ENCODE data around the gene PRRG4.
"Not testable (repeated sequence)": the region's sequence is repeated elsewhere in the genome, so short reads cannot be mapped to it uniquely, and the experiment has no call there.

Gene PRRG4

DNA sequence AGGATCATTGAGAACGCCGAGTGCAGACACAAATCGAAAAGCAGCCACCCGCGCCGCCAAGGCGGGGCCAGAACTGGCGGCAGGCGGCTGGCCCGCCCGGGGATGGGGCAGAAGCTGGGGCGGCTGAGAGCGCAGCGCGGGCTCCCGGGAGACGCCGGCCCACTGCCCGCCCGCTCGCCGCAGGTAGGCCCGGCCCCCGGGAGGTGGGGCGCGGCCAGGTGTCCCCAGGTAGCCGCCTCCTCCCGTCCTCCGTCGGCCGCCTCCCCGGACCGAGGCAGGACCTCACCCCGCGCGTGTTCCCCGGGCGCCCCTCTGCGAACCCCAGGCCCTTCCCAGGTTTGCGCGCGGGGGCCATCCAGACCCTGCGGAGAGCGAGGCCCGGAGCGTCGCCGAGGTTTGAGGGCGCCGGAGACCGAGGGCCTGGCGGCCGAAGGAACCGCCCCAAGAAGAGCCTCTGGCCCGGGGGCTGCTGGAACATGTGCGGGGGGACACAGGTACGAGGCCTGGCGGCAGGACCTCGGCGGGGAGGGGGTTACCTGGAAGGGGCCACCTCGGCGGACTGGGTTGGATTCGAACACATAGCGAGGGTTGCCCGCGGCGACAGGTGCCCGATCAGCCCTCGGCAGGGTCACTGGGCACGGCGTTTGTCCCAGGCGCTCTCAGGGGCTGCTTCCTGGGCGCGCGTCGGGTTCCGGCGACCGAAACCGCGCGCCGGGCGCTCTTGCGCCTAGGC lies at the start of gene PRRG4:
Gene PRRG4 (plus strand): TSS at position 248 of the 733 bp plus-strand sequence. CDS start 603 bp downstream, outside the sequence.
- DNase-seq: peak; percentile 57 to 62

DNA sequence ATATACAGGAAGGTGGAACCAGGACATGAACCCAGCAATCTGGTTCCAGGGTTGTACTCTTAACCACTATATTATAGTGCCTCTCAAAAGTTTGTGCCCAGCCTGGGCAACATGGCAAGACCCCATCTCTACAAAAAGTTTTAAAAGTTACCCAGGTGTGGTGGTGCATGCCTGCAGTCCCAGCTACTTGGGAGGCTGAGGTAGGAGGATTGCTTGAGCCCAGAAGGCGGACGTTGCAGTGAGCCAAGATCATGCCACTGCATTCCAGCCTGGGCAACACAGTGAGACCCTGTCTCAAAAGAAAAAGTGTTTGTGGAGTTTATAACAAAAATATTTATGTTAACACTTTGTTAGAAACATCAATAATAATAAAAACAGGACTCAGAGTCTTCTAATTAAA lies 48.9 kb upstream of the PRRG4 start:
- not testable (repeated sequence) for DNase-seq

DNA sequence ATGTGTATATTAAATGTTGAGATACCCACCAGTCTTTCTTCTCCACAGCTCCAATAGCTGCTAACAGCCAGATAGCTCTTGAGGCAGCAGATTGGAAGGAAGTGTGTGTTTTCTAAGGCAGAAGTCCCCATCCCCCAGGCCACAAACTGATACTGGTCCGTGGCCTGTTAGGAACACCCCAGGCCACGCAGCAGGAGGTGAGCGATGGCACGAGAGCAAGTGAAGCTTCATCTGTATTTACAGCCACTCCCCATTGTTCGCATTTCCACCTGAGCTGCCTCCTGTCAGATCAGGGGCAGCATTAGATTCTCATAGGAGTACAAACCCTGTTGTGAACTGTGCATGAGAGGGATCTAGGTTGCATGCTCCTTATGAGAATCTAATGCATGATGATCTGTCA lies 48.0 kb upstream of the PRRG4 start:
- DNase-seq: no peak

DNA sequence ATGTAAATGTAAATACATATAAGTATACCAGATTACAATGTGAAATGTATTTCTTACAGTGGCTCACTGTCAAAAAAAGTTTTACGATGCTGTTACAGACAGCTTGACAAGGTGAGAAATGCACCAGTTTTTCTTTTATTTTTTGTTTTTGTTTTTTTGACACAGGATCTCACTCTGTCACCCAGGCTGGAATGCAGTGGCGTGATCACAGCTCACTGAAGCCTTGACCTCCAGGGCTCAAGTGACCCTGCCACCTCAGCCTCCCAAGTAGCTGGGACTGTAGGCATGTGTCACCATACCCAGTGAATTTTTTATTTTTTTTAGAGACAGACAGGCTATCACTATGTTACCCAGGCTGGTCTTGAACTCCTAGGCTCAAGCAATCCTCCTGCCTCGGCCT lies 44.5 kb upstream of the PRRG4 start:
- no peak for DNase-seq

DNA sequence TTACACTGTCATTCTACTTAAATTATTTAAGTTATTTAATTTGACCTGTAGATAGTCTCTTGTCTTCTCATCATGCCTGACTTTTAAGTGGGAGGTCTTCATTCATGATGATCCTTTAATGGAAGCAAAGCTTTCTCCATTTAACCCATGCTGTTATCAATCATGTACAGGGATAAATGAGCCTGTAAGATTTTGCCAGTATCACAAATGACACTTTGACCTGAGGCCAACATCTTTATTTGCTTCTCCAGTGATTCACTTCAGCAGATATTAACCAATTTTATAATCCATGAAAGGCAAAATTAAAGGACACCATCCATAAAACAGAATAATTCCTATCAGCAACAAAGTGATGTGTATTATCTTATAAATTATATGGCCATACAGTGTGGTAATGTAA lies 42.9 kb upstream of the PRRG4 start:
- no peak for DNase-seq

GRCh38 chr11:32790916-32791315 lies 38.8 kb upstream of the PRRG4 start:
- no peak for DNase-seq

DNA sequence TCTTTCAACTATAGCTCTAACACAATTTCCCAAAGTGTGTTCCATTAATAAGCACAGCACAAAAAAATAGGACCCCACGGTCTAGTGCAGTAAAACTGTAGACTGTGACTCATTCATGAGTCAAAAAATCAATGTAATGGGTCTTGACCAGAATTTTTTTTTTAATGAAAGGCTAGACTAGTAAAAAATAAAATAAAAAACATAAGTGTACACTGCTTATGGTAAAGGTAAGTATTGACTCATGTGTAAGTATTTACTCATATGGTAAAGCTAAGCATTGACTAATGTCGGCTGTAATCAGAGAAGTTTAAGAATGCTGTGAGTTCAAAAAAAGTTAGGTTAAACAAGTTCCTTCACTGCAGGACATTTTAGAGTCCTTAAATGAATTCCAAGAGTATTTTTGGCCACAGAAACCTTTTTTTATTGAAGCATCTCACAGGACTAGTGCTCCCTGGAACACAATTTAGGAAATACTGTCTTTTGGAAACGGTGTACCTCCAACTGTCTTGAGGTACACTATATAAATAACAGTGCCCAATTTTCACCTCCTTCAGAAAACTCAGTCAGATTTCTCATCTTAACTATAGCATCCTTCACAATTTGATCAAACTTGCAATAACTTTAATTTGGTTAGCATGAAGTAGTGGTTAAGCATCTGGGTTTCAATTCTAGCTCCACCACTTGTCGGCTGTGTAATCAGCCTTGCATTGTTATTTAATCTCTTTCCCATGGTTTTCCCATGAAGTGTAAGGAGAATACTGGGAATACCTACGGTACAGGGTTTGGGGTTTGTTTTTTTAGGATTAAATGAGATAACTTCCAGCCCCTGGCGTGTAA lies 37.4 kb upstream of the PRRG4 start:
- no peak for DNase-seq

GRCh38 chr11:32792948-32793475 lies 36.7 kb upstream of the PRRG4 start:
- DNase-seq: peak; percentile 62 to 74

DNA sequence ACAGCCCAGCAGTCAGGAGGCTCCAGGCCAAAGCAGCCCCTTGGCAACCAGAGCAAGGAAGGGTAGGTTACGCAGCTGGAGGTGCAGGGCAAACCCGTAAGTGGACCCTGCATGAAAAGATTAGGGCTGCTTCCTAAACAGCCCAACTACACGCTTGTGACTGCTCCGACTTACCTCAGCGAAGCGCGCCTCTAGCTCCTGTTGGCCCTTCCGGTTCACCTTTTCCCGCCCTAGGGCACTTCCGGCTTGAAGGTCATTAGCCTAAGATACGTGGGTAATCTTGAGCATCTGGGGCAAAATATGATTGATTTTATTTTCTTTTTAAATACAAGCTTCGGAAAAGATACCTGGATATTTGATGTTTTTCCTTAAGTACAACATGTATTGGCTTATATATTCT lies 35.3 kb upstream of the PRRG4 start, which contains the start of gene CCDC73:
Gene CCDC73 (minus strand): TSS at position 224 of the 400 bp plus-strand sequence. CDS start 34,419 bp downstream, outside the sequence.
- no peak for DNase-seq

DNA sequence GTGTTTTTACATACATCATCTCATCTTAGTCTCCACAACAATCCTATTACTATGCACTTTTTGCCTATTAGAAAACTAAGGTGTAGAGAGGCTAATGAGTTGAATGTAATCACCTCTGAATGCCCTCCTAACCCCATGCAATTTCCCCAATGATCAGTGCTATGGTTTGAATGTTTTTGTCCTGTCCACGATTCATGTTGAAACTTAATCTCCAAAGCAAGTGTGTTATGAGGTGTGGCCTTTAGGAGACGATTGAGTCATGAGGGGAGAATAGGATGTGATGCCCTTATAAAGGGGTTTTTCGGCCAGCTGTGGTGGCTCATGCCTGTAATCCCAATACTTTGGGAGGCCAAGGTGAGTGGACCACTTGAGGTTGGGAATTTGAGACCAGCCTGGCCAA lies 33.3 kb upstream of the PRRG4 start:
- no peak for DNase-seq

DNA sequence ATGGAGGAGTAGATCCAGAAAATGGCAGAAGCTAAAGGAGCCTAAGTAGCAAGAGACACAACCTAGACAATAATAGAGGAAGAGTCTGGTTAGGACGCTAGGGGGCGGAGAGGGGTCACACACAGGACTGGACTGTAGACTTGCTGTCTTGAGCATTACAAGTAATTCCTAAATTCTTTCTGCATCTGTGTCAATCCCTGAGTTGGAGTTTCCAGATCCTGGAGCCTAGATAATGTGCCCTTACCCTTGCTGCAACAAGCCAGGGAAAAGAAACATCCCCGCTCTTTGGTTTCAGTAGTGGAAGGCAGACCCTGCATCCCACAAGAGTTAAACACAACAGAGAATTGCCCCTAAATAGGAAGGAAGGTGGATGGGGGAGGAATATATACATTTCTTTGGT lies 20.4 kb upstream of the PRRG4 start:
- peak; percentile 86 to 95 for DNase-seq

DNA sequence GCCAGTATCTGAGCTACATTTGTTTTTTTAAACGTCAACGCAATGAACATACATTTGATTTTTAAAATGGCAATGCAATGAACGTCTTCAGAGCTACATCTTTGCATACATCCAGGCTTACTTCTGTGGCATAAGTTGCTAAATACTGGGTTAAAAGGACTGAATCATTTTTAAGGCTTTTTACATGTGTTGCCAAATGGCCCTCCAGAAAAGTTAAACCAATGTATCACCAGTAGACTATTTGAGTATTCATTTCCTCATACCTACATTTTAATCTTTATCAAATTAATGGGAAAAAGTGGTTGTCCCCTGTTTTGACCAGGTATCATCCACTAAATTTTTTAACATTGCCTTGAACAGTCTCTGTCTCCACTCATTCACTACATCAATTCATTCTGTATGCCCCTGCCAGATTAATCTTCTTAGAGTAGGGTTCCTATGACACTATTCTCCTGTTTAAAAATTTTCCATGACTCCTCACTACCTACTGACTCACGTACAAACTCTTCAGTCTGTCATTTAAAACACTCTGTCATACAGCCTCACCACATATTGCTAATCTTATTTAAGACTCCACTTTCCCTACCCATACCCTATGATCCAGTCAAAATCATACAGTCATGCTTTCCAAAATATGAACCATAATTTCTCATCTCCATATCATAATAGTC lies 12.4 kb upstream of the PRRG4 start:
- no peak for DNase-seq

DNA sequence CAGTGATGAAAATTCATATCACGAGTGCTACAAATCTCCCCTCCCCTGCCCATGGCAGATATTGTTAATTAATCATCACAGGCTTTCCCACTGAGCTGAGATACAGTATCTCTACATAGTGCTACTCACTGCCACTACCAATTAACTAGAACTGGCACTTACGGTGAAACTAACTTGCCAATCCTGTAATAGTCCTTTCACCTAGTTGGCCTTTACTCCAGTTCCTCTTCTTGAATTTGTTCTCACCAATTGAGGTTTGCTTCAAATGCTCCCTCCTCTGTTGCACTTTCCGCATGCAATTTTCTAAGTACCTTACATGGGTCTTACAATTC lies 11.9 kb upstream of the PRRG4 start:
- DNase-seq: no peak

GRCh38 chr11:32819187-32819586 lies 10.5 kb upstream of the PRRG4 start:
- no peak for DNase-seq

DNA sequence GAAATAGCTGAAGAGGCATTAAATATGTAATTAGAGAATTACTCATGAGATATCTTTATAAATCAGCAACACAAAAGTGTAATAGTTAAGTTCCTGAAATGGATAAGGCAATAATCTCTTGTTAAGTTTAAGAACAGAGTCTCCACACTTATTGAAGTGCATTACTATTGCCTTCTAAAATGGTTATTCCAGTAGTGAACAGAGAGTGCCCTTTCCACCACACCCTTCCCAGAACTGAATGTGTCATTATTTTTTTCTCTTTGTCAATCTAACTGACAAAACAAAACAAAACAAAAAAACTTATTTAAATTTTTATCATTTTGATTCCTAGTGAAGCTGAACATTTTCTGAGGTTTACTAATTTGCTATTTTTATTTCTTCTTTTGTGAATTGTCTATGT lies 9.2 kb upstream of the PRRG4 start:
- no peak for DNase-seq

DNA sequence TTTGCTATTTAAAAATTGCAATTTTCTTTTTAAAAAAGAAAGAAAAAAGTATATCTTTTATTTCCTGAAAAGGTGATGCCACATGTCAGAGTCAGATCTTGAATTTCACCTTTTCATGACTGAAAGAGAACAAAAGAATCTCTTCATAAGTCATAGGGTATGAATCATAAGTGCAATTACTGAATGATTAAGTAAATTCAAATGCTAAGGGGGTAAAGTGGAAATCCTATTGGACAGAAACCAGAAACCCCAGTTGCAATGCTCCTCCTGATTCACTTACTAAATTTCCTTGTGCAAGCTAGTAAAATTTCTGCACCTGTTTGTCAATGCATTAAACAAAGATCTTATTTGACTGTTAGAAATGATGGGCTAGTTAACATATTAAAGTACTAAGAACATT lies 8.2 kb upstream of the PRRG4 start:
- DNase-seq: no peak

DNA sequence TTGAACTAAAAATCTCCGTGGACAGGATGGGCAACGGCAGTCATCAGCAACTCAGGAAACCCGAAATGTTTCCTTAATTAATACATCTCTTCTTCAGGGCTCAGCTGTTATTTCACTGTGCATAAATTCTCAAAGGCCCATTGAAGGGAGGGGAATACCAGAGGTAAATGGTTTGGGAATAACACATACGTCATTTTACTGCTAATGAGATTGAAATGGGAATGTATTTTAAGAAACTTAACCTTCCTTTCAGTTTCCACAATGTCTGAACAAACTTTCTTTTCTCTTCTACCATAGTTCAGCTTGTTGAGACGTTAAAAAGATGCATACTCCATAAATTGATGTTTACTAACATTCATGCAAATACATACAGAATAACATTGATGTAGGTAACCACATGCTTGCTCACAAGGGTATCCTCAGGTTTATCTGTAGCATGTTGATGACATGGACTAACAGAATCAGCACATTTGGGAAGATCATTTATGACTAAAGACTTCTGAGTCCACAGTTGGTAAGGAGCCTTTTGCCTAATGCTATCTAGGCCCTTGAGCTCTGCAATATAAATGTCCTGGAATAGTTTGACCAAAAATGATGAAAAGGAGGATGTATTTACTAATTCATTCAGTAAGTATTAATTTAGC lies 7.7 kb upstream of the PRRG4 start:
- no peak for DNase-seq

- not testable (repeated sequence) for DNase-seq
These were observed 6.1 kb upstream of the PRRG4 start for GRCh38 chr11:32823617-32824016.

GRCh38 chr11:32826113-32826512 lies 3.6 kb upstream of the PRRG4 start:
- DNase-seq: no peak

DNA sequence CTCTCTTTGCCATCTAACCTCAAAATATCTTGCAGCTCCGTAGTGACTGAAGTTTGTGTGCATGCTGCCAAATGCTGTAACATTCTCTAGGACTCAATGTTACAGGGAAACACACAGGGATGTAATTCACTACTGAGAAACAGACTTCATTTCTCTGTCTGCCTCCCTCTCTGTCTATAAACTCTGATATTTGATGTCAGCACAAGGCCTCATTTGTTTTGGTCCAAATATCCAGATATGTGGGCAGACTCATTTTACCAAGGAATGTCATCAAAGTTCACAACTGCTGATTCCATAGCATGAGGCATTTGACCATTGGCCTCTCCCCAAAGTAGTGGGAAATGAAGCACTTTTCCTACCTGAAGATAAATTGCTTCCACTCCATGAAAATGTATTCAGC lies 2.5 kb upstream of the PRRG4 start:
- DNase-seq: no peak

- DNase-seq: peak in 1 of 2 experiments; percentile 9
These were observed 509 bp upstream of the PRRG4 start for GRCh38 chr11:32829157-32829679.

- no peak for DNase-seq
These were observed 649 bp downstream of the PRRG4 start for GRCh38 chr11:32830413-32830738.

- no peak for DNase-seq
These were observed 1.1 kb downstream of the PRRG4 start for GRCh38 chr11:32830796-32831195.

Measured in Kasumi-1 (cell line).